WI38 (cell line): Measurements from ENCODE around the gene OSBP2.

Experiments used
- H3K4me3 ChIP-seq: 2 replicates; pipeline ENCODE4 v1.5.1; 2011; ENCODE audit warnings: low read depth, mild to moderate bottlenecking, control low read depth, low read length
- CTCF ChIP-seq: IDR thresholded peaks from 2 replicates; pipeline ENCODE4 v1.5.1; 2012; ENCODE audit warnings: low read depth, mild to moderate bottlenecking, control low read depth, low read length

OSBP2 gene

GRCh38 chr22:30781271-30781875 lies 86.7 kb downstream of the OSBP2 start:
- H3K4me3 ChIP-seq, result no peak overlapping the region
- no peak for TF ChIP-seq CTCF

GRCh38 chr22:30782613-30783012 lies 87.9 kb downstream of the OSBP2 start:
- TF ChIP-seq CTCF, result no peak
- H3K4me3 ChIP-seq, result no peak overlapping the region

GRCh38 chr22:30783021-30783420 lies 88.3 kb downstream of the OSBP2 start:
- no peak for TF ChIP-seq CTCF
- H3K4me3 ChIP-seq, result no peak overlapping the region

- no peak for TF ChIP-seq CTCF
- no peak overlapping the region for H3K4me3 ChIP-seq
Measured at GRCh38 chr22:30785527-30785926, 90.9 kb downstream of the OSBP2 start.

GRCh38 chr22:30790366-30790765 lies 95.7 kb downstream of the OSBP2 start:
- no peak overlapping the region for H3K4me3 ChIP-seq
- TF ChIP-seq CTCF, result no peak

- TF ChIP-seq CTCF, result no peak
- H3K4me3 ChIP-seq, result no peak overlapping the region
Measured at GRCh38 chr22:30792456-30792855, 97.8 kb downstream of the OSBP2 start.

GRCh38 chr22:30795118-30795517 lies 100.4 kb downstream of the OSBP2 start:
- no peak for TF ChIP-seq CTCF

More at GRCh38 chr22:30795118-30795517, 100.4 kb downstream of the OSBP2 start:
- no peak overlapping the region for H3K4me3 ChIP-seq
